HEK293 (cell line): Measurements from ENCODE around the gene GOLGA6L2.

Experiments
- CTCF ChIA-PET: fragments of 350-600 bp; formaldehyde crosslinking; extraction: SDS; loops from one replicate; lab custom pipeline; 2021; ENCODE audit warnings: antibody characterized with exemption; lab: Yijun Ruan, JAX
- POLR2A ChIA-PET: fragments of 300-600 bp; formaldehyde crosslinking; extraction: SDS; loops from one replicate; lab custom pipeline; 2020; ENCODE audit warnings: antibody characterized with exemption, inconsistent platforms; lab: Yijun Ruan, JAX
- H3K27ac ChIP-seq: fragments of 200-500 bp; sonication (Bioruptor generic); 2 replicates; pipeline ENCODE4 v1.5.1; 2014; ENCODE audit warnings: low read depth, low read length, control low read depth, inconsistent platforms; ENCODE audit errors: extremely low read depth
- H3K36me3 ChIP-seq, 2 experiments: fragments of 200-500 bp in 1 of 2; sonication (Bioruptor generic) in 1 of 2; 1 replicate in 1 of 2; 2 replicates in 1 of 2; pipeline ENCODE4 v1.5.1; 2014 to 2017; ENCODE audit warnings: inconsistent platforms in 2 of 2, low read length in 2 of 2; ENCODE audit not compliant: control insufficient read depth in 2 of 2, insufficient read depth in 1 of 2
- H3K4me1 ChIP-seq: fragments of 200-500 bp; sonication (Bioruptor generic); 2 replicates; pipeline ENCODE4 v1.5.1; 2014; ENCODE audit warnings: mild to moderate bottlenecking, low read length, inconsistent platforms; ENCODE audit not compliant: control insufficient read depth, insufficient read depth
- H3K4me3 ChIP-seq: 2 replicates; pipeline ENCODE4 v1.5.1; 2011; ENCODE audit warnings: low read depth, mild to moderate bottlenecking, control low read depth, low read length, moderate library complexity
- H3K9me3 ChIP-seq: fragments of 200-500 bp; sonication (Bioruptor generic); 2 replicates; pipeline ENCODE4 v1.5.1; 2014; ENCODE audit warnings: low read depth, low read length, inconsistent platforms; ENCODE audit not compliant: control insufficient read depth, insufficient read depth
- BCL11A ChIP-seq: fragments of 450-650 bp; formaldehyde crosslinking; IDR thresholded peaks from 2 replicates; pipeline ENCODE4 v1.5.1; 2016; ENCODE audit warnings: low read depth, missing biosample characterization, missing genetic modification characterization
- GLI4 ChIP-seq: fragments of 450-650 bp; formaldehyde crosslinking; IDR thresholded peaks from 2 replicates; pipeline ENCODE4 v1.5.1; 2016; ENCODE audit warnings: missing biosample characterization, missing genetic modification characterization
- HOXA7 ChIP-seq: sonication (generic); formaldehyde crosslinking; IDR thresholded peaks from 2 replicates; pipeline ENCODE4 v1.8.1; 2022; ENCODE audit warnings: missing genetic modification reagents, borderline replicate concordance
- PRDM1 ChIP-seq: fragments of 450-650 bp; formaldehyde crosslinking; IDR thresholded peaks from 2 replicates; pipeline ENCODE4; 2016; ENCODE audit warnings: missing biosample characterization, missing genetic modification characterization
- ZBTB11 ChIP-seq: fragments of 450-650 bp; formaldehyde crosslinking; conservative IDR thresholded peaks from 2 replicates; pipeline ENCODE4 v1.5.1; 2016; ENCODE audit warnings: low read depth, missing biosample characterization, missing genetic modification characterization
- ZFHX2 ChIP-seq: fragments of 450-650 bp; formaldehyde crosslinking; conservative IDR thresholded peaks from 2 replicates; pipeline ENCODE4 v1.5.1; 2016; ENCODE audit warnings: missing biosample characterization, missing genetic modification characterization
- ZNF121 ChIP-seq: fragments of 450-650 bp; formaldehyde crosslinking; IDR thresholded peaks from 2 replicates; pipeline ENCODE4 v1.5.1; 2016; ENCODE audit warnings: missing biosample characterization, missing genetic modification characterization
- ZNF140 ChIP-seq: fragments of 450-650 bp; formaldehyde crosslinking; IDR thresholded peaks from 2 replicates; pipeline ENCODE4 v1.5.1; 2016; ENCODE audit warnings: missing biosample characterization, missing genetic modification characterization
- ZNF155 ChIP-seq: fragments of 450-650 bp; formaldehyde crosslinking; IDR thresholded peaks from 2 replicates; pipeline ENCODE4 v1.5.1; 2016; ENCODE audit warnings: missing biosample characterization, missing genetic modification characterization
- ZNF248 ChIP-seq: fragments of 450-650 bp; formaldehyde crosslinking; IDR thresholded peaks from 2 replicates; pipeline ENCODE4 v1.5.1; 2017; ENCODE audit warnings: missing biosample characterization, missing genetic modification characterization
- ZNF274 ChIP-seq, 2 experiments: fragments of 200-500 bp in 1 of 2; fragments of 450-650 bp in 1 of 2; sonication (Bioruptor generic) in 1 of 2; formaldehyde crosslinking in 1 of 2; IDR thresholded peaks; 2 replicates each; pipeline versions ENCODE4 v1.5.1 to v1.6.1; 2014 to 2016; ENCODE audit warnings: borderline replicate concordance in 1 of 2, inconsistent platforms in 1 of 2, low read length in 1 of 2, missing biosample characterization in 1 of 2, missing genetic modification characterization in 1 of 2
- ZNF350 ChIP-seq: fragments of 450-650 bp; formaldehyde crosslinking; IDR thresholded peaks from 2 replicates; pipeline ENCODE4 v1.5.0; 2017; ENCODE audit warnings: missing biosample characterization, mild to moderate bottlenecking, missing genetic modification characterization
- ZNF416 ChIP-seq: fragments of 450-650 bp; formaldehyde crosslinking; IDR thresholded peaks from 2 replicates; pipeline ENCODE4 v1.5.1; 2016; ENCODE audit warnings: missing biosample characterization, missing genetic modification characterization
- ZNF518A ChIP-seq: fragments of 450-650 bp; formaldehyde crosslinking; conservative IDR thresholded peaks from 2 replicates; pipeline ENCODE4 v1.5.1; 2016; ENCODE audit warnings: low read depth, missing biosample characterization, missing genetic modification characterization
- ZNF623 ChIP-seq: fragments of 450-650 bp; formaldehyde crosslinking; IDR thresholded peaks from 2 replicates; pipeline ENCODE4 v1.5.1; 2016; ENCODE audit warnings: missing biosample characterization, missing genetic modification characterization
- ZSCAN23 ChIP-seq: fragments of 450-650 bp; formaldehyde crosslinking; IDR thresholded peaks from 2 replicates; pipeline ENCODE4 v1.5.1; 2016; ENCODE audit warnings: missing biosample characterization, missing genetic modification characterization
- TF ChIP-seq, protein P1 (sequence below): fragments of 450-650 bp; formaldehyde crosslinking; IDR thresholded peaks from 2 replicates; pipeline ENCODE4 v1.5.1; 2017; ENCODE audit warnings: missing biosample characterization, mild to moderate bottlenecking, missing genetic modification characterization, moderate library complexity
- TF ChIP-seq, protein P2 (sequence below): fragments of 450-650 bp; formaldehyde crosslinking; IDR thresholded peaks from 2 replicates; pipeline ENCODE4 v1.5.1; 2016; ENCODE audit warnings: missing biosample characterization, missing genetic modification characterization

Gene GOLGA6L2

DNA sequence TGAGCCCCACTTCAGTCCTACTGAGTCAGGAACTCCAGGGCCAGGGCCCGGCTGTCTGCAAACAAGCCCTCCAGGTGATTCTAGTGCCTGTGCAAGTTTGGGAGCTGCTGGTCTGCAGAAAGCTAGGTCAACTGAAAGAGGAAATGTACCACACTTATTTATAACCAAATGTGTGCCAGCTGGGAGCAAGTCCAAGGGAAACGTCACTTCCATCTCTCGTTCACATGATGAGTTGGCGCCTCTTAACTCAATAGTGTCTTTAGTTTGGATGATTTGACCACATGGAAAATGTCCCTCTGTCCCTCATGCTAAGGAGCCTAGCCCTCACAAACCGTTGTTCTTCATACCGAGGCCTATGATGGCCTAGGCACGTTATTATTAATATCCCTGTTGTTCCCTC is 49.3 kb downstream of the GOLGA6L2 start (continued):
- TF ChIP-seq ZBTB11 (tag by site-specific recombination): no peak
- no peak for TF ChIP-seq ZSCAN23 (tag by site-specific recombination)
- no peak for TF ChIP-seq ZNF416 (tag by site-specific recombination)
- no peak for TF ChIP-seq HOXA7 (CRISPR knock-in tag)
- TF ChIP-seq ZNF623 (tag by site-specific recombination): no peak
- no peak for TF ChIP-seq ZNF121
- no peak for TF ChIP-seq PRDM1 (tag by site-specific recombination)

- no peaks in the 10 kb centered on the region for H3K36me3 ChIP-seq
- H3K4me3 ChIP-seq: no peak overlapping the region
- no peaks in the 10 kb centered on the region for H3K9me3 ChIP-seq
- TF ChIP-seq BCL11A (tag by site-specific recombination) (no peak), ZNF274 (IDR thresholded peaks at IDR 0.05; ENCODE audit: low read length) (no peak), ZNF274 (tag by site-specific recombination; IDR thresholded peaks at IDR 0.05; ENCODE audit: borderline replicate concordance) (no peak), GLI4 (no peak), ZNF350 (no peak), ZNF416 (tag by site-specific recombination) (no peak), ZFHX2 (tag by site-specific recombination) (no peak), ZNF155 (tag by site-specific recombination) (no peak), ZNF248 (tag by site-specific recombination) (no peak), ZNF518A (tag by site-specific recombination) (no peak), ZNF140 (no peak)
- TF ChIP-seq, protein P1, sequence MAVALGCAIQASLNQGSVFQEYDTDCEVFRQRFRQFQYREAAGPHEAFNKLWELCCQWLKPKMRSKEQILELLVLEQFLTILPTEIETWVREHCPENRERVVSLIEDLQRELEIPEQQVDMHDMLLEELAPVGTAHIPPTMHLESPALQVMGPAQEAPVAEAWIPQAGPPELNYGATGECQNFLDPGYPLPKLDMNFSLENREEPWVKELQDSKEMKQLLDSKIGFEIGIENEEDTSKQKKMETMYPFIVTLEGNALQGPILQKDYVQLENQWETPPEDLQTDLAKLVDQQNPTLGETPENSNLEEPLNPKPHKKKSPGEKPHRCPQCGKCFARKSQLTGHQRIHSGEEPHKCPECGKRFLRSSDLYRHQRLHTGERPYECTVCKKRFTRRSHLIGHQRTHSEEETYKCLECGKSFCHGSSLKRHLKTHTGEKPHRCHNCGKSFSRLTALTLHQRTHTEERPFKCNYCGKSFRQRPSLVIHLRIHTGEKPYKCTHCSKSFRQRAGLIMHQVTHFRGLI: no peak
- TF ChIP-seq, protein P2, sequence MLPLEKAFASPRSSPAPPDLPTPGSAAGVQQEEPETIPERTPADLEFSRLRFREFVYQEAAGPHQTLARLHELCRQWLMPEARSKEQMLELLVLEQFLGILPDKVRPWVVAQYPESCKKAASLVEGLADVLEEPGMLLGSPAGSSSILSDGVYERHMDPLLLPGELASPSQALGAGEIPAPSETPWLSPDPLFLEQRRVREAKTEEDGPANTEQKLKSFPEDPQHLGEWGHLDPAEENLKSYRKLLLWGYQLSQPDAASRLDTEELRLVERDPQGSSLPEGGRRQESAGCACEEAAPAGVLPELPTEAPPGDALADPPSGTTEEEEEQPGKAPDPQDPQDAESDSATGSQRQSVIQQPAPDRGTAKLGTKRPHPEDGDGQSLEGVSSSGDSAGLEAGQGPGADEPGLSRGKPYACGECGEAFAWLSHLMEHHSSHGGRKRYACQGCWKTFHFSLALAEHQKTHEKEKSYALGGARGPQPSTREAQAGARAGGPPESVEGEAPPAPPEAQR (tag by site-specific recombination): no peak
- H3K27ac ChIP-seq: no peak overlapping the region
- CTCF ChIA-PET: no interaction called here
- POLR2A ChIA-PET: interaction anchor here (0.7 kb wide), 1 partner anchor 395 kb away, joined by 3 read pairs; no protein-coding TSS in a partner anchor
- no peaks in the 10 kb centered on the region for H3K4me1 ChIP-seq
These were observed 51.2 kb downstream of the GOLGA6L2 start for GRCh38 chr15:23395832-23396231.
